ENCODE results near the gene GSTO2.

Gene GSTO2

GRCh38 chr10:104337985-104338735, 69.2 kb downstream of the GSTO2 start, which contains the start of gene ITPRIP:
TSS of gene ITPRIP (minus strand) at chr10:104338465. CDS start at chr10:104316051, 22,414 bp downstream.
- DNase-seq (ENCODE audit: low spot score) (peak; percentile 75), FAIRE-seq (no peak)

GRCh38 chr10:104339469-104340110, 70.6 kb downstream of the GSTO2 start:
- FAIRE-seq (no peak), DNase-seq (ENCODE audit: low spot score) (peak; percentile 38)

GRCh38 chr10:104340111-104340526, 71.1 kb downstream of the GSTO2 start:
- DNase-seq (ENCODE audit: low spot score) (no peak), FAIRE-seq (no peak)

GRCh38 chr10:104340641-104341040, 71.7 kb downstream of the GSTO2 start:
- FAIRE-seq (no peak), DNase-seq (ENCODE audit: low spot score) (no peak)

- FAIRE-seq (no peak), DNase-seq (ENCODE audit: low spot score) (no peak)
Measured at GRCh38 chr10:104342941-104343411, 74.0 kb downstream of the GSTO2 start.

- DNase-seq (ENCODE audit: low spot score) (no peak), FAIRE-seq (no peak)
Measured at GRCh38 chr10:104344219-104344618, 75.2 kb downstream of the GSTO2 start.

GRCh38 chr10:104345515-104345914, 76.5 kb downstream of the GSTO2 start:
- DNase-seq (ENCODE audit: low spot score), result no peak
- FAIRE-seq, result no peak

- FAIRE-seq, result no peak
- no peak for DNase-seq (ENCODE audit: low spot score)
Measured at GRCh38 chr10:104345941-104346340, 77.0 kb downstream of the GSTO2 start.

- FAIRE-seq (no peak), DNase-seq (ENCODE audit: low spot score) (no peak)
Measured at GRCh38 chr10:104347295-104348045, 78.5 kb downstream of the GSTO2 start.

GRCh38 chr10:104348601-104349000, 79.6 kb downstream of the GSTO2 start:
- no peak for DNase-seq (ENCODE audit: low spot score)
- FAIRE-seq, result no peak

- no peak for FAIRE-seq
Measured at GRCh38 chr10:104349623-104350126, 80.7 kb downstream of the GSTO2 start.

GRCh38 chr10:104350127-104350635, 81.2 kb downstream of the GSTO2 start:
- DNase-seq (ENCODE audit: low spot score), result peak; percentile 49
- FAIRE-seq, result no peak

More at GRCh38 chr10:104349623-104350126, 80.7 kb downstream of the GSTO2 start:
- no peak for DNase-seq (ENCODE audit: low spot score)

- DNase-seq (ENCODE audit: low spot score) (no peak), FAIRE-seq (no peak)
Measured at GRCh38 chr10:104351061-104351702, 82.2 kb downstream of the GSTO2 start.

GRCh38 chr10:104351919-104352318, 82.9 kb downstream of the GSTO2 start:
- FAIRE-seq (no peak), DNase-seq (ENCODE audit: low spot score) (no peak)

GRCh38 chr10:104353325-104354048, 84.5 kb downstream of the GSTO2 start, which contains the start of gene CFAP58:
TSS of gene CFAP58 (plus strand) at chr10:104353833. CDS start at chr10:104353898, 65 bp downstream.
- DNase-seq (ENCODE audit: low spot score) (peak; percentile 92), FAIRE-seq (no peak)

All from urothelium cell line (cell line).